OCI-LY7 (cell line): ENCODE results near the gene RPL38. TPM values are rescaled to one million over a fixed set of nuclear protein-coding genes. Genes with fewer than 3 reads are reported as not detected.

ENCODE experiments used
- BruUV-seq: library from RNA; stranded (reverse); fragments of 400-500 nt; replicated peaks from 2 replicates; lab custom pipeline; 2021; lab: Mats Ljungman, UMichigan
- CTCF ChIA-PET: fragments of 300-600 bp; sonication (Branson Sonifier 250); formaldehyde crosslinking; loops from one replicate; lab custom pipeline; 2022; ENCODE audit warnings: antibody characterized with exemption; ENCODE audit not compliant: unreplicated experiment; lab: Charles Lee
- POLR2A ChIA-PET: fragments of 300-600 bp; sonication (Branson Sonifier 250); formaldehyde crosslinking; loops from one replicate; lab custom pipeline; 2022; ENCODE audit warnings: antibody characterized with exemption; lab: Charles Lee
- DNase-seq: peaks from one replicate; pipeline ENCODE4 v3.0.0-alpha.2; 2015; ENCODE audit warnings: low spot score
- H2AFZ ChIP-seq: fragments of 200-600 bp; sonication (generic), shearing (Covaris generic); 2 replicates; pipeline ENCODE4 v1.6.1; 2014; ENCODE audit warnings: mild to moderate bottlenecking, antibody characterized with exemption, low read length, moderate library complexity
- H3K27ac ChIP-seq: fragments of 200-600 bp; sonication (generic); 2 replicates; pipeline ENCODE4 v1.5.1; 2014; ENCODE audit warnings: mixed run types, low read depth, mild to moderate bottlenecking, moderate library complexity, low read length, inconsistent platforms; ENCODE audit not compliant: poor library complexity, severe bottlenecking
- H3K36me3 ChIP-seq: fragments of 200-600 bp; sonication (generic); 2 replicates; pipeline ENCODE4 v1.6.1; 2014; ENCODE audit warnings: mild to moderate bottlenecking, antibody characterized with exemption, low read length, moderate library complexity, mixed read lengths; ENCODE audit not compliant: insufficient read depth
- H3K4me1 ChIP-seq: fragments of 200-600 bp; sonication (generic); 2 replicates; pipeline ENCODE4 v1.5.1; 2014; ENCODE audit warnings: mild to moderate bottlenecking, low read length; ENCODE audit not compliant: insufficient read depth, poor library complexity, severe bottlenecking
- H3K4me2 ChIP-seq: fragments of 200-600 bp; sonication (generic); 2 replicates; pipeline ENCODE4 v1.6.1; 2014; ENCODE audit warnings: mild to moderate bottlenecking, low read length
- H3K4me3 ChIP-seq: fragments of 200-600 bp; sonication (generic); 2 replicates; pipeline ENCODE4 v1.5.1; 2014; ENCODE audit warnings: mild to moderate bottlenecking, low read depth, low read length; ENCODE audit not compliant: poor library complexity, severe bottlenecking
- H3K79me2 ChIP-seq: fragments of 200-600 bp; sonication (generic); 2 replicates; pipeline ENCODE4 v1.6.1; 2016; ENCODE audit warnings: low read depth, mild to moderate bottlenecking, low read length, moderate library complexity, mixed read lengths; ENCODE audit not compliant: insufficient read depth
- H3K9me2 ChIP-seq: fragments of 200-600 bp; sonication (generic); 2 replicates; pipeline ENCODE4 v1.6.1; 2016; ENCODE audit warnings: mild to moderate bottlenecking, low read length, mixed read lengths; ENCODE audit not compliant: insufficient read depth
- H3K9me3 ChIP-seq: fragments of 200-600 bp; sonication (generic); 2 replicates; pipeline ENCODE4 v1.6.1; 2014; ENCODE audit warnings: mild to moderate bottlenecking, mixed run types, low read length, mixed read lengths
- H4K20me1 ChIP-seq: fragments of 200-600 bp; sonication (generic); 2 replicates; pipeline ENCODE4 v1.6.1; 2014; ENCODE audit warnings: mild to moderate bottlenecking, antibody characterized with exemption, low read length, moderate library complexity, mixed read lengths; ENCODE audit not compliant: insufficient read depth
- CTCF ChIP-seq: fragments of 200-600 bp; sonication (generic); conservative IDR thresholded peaks from 2 replicates; pipeline ENCODE4 v1.5.1; 2014; ENCODE audit warnings: mild to moderate bottlenecking, antibody characterized with exemption, low read length, moderate library complexity, mixed read lengths
- EZH2phosphoT487 ChIP-seq: fragments of 200-600 bp; sonication (generic); IDR thresholded peaks from 2 replicates; pipeline ENCODE4 v1.6.1; 2018; ENCODE audit warnings: low read depth, borderline replicate concordance, mild to moderate bottlenecking, mixed run types, antibody characterized with exemption, low read length, moderate library complexity, mixed read lengths
- intact Hi-C: fragments of 100-400 bp; cut with micrococcal nuclease; formaldehyde crosslinking; loops from one replicate; pipeline ENCODE4 v1.10.0; 2022; ENCODE audit not compliant: unreplicated experiment
- total RNA-seq, 2 experiments: library from RNA; depleted of rRNA in 1 of 2; stranded (reverse); fragments of >200 nt in 1 of 2; shearing (Covaris generic) in 1 of 2; gene quantifications; 2 replicates each; pipeline ENCODE4 v1.2.3, GENCODE V29; 2014 to 2022

RPL38 gene
- total RNA-seq, 2 experiments from 2014 or later: 1,845 to 4,732 TPM

GRCh38 chr17:74219576-74220133, 16.2 kb downstream of the RPL38 start:
- Histone ChIP-seq H3K9me3 (no peaks in the 10 kb centered on the region), H3K4me3 (no peak overlapping the region), H3K79me2 (no peaks in the 10 kb centered on the region), H3K27ac (no peak overlapping the region), H3K9me2 (no peaks in the 10 kb centered on the region), H3K36me3 (no peaks in the 10 kb centered on the region), H3K4me2 (no peak overlapping the region), H3K4me1 (peaks cover 29% of the 10 kb centered on the region), H4K20me1 (no peaks in the 10 kb centered on the region), H2AFZ (no peak overlapping the region)
- ChIA-PET POLR2A (no interaction called here), CTCF (no interaction called here)
- TF ChIP-seq CTCF (no peak), EZH2phosphoT487 (no peak)
- no TSS peak for BruUV-seq
- DNase-seq: no peak
- intact Hi-C loops: loop anchor here (10.0 kb wide), 1 partner anchor 235 kb away; no protein-coding TSS in a partner anchor

- POLR2A ChIA-PET: no interaction called here
These were observed 16.7 kb downstream of the RPL38 start for GRCh38 chr17:74220219-74220618.

More at GRCh38 chr17:74220219-74220618, 16.7 kb downstream of the RPL38 start:
- Histone ChIP-seq H3K9me3 (no peaks in the 10 kb centered on the region), H3K4me3 (no peak overlapping the region), H3K4me1 (peaks cover 23% of the 10 kb centered on the region), H4K20me1 (no peaks in the 10 kb centered on the region), H3K27ac (no peak overlapping the region), H2AFZ (no peak overlapping the region), H3K36me3 (no peaks in the 10 kb centered on the region), H3K9me2 (no peaks in the 10 kb centered on the region), H3K79me2 (no peaks in the 10 kb centered on the region), H3K4me2 (no peak overlapping the region)
- no TSS peak for BruUV-seq
- TF ChIP-seq CTCF (no peak), EZH2phosphoT487 (no peak)
- intact Hi-C loops: no loop called here
- DNase-seq: no peak
- CTCF ChIA-PET: no interaction called here
